ENCODE results near the gene BRIP1.
A peak's percentile ranks its signal among the peaks of the same experiment; 100 is the strongest.
"Not testable (repeated sequence)": the region's sequence is repeated elsewhere in the genome, so short reads cannot be mapped to it uniquely, and the experiment has no call there.

BRIP1 gene

GRCh38 chr17:61862105-61862574 lies 1.2 kb downstream of the BRIP1 start:
- DNase-seq = no peak

GRCh38 chr17:61860397-61860796 lies 2.9 kb downstream of the BRIP1 start:
- DNase-seq = not testable (repeated sequence)

DNA sequence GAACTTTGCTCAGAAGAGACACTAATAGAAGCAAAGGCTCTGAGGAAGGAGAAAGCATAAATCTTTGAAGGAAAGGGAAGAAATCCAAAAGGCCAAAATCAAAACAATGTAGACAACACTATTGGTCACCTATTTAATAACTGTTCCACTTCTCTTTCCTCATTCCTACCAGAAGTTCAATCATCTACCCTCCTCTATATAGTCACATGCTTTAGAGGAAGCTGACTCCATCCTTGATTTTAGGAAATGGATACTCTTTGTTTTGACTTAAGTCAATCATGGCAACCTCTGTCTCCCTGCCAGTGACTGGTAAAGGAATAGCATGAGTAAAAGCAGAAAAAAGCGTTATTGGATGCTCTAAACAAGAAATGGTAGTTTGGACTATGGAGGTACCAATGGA lies 7.3 kb downstream of the BRIP1 start:
- no peak for DNase-seq

DNA sequence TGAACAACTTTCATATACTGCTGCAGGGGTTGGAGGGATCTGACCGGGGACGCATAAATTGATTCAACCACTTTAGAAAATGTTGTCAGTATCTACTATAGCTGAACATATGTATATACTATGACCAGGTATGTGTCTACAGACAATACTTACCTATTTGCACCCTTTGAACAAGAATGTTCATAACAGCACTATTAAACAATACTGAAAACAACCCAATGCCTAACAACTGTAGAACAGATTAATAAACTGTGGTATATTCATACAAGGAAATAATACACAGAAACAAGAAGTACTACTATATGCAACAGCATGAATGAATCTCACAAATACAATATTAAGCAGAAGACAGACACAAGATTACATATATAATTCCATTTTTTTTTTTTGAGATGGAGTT lies 10.5 kb downstream of the BRIP1 start:
- no peak for DNase-seq

DNA sequence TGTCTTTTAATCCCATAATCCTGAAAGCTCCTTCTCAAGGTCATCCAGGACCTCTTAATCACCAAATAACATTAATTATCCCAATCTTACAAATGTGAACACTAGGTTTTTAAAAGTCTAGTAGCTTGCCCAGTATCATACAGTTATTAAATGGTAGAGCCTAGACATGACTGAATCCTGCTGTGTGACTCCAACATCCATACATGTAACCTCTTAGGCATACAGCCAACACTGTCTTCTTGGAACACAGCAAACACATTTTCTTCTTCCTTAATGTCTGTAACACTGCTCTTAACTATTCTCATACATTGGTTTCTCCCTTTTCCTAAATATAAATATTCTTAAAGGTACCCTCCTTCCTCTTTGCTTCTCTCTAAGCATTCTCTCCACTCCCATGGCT lies 13.7 kb downstream of the BRIP1 start:
- DNase-seq = no peak

DNA sequence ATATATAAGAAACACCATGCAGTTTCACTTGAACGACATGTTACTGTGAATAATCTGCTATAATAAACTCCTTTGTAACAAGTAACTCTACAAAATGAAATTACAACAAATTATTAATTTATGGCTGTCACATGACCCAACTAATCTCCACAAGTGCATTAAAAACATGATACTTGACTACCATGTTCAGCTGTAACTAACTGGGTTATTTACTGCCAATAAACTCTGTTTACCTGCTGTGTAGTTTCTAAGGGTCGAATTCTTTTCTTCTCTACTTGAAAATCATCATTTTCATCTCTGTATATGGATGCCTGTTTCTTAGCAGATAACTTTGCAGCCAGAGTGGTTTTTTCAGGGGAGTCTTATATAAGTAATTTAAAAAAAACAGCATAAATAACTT lies 14.4 kb downstream of the BRIP1 start:
- DNase-seq = no peak

GRCh38 chr17:61848247-61848646 lies 15.1 kb downstream of the BRIP1 start:
- no peak for DNase-seq

DNA sequence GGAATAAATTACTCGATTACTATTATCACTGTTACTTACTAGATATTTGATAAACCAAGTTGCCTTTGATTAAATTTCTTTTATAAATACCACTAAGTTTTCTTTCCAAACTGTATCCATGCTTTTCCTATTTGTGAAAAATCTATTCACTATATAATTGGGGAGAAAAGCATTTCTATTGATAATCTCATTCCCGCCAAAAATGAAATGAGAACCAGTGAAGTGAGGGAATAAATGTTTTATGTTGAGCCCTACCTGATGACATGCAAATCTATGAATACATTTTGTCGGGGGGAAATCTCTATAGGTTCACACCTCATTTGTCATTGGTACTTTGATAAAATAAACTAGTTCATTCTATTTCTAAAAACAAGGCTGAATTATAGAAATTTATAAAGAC lies 15.7 kb downstream of the BRIP1 start:
- DNase-seq = no peak

- DNase-seq = no peak
Observed at GRCh38 chr17:61846761-61847375, 16.5 kb downstream of the BRIP1 start.

DNA sequence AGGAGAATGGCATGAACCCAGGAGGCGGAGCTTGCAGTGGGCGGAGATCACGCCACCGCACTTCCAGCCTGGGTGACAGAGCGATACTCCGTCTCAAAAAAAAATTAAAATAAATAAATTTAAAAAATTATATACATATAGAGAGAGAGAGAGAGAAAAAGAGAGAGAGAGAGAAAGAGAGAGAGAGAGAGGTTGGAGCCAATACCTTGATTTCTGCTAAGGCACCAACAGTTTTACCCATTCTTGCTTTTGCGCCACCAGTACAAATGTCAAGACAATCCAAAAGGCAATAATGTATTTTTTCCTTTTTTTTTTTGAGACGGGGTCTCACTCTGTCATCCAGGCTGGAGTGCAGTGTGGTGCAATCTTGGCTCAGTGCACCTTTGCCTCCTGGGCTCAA lies 17.2 kb downstream of the BRIP1 start:
- DNase-seq = no peak

DNA sequence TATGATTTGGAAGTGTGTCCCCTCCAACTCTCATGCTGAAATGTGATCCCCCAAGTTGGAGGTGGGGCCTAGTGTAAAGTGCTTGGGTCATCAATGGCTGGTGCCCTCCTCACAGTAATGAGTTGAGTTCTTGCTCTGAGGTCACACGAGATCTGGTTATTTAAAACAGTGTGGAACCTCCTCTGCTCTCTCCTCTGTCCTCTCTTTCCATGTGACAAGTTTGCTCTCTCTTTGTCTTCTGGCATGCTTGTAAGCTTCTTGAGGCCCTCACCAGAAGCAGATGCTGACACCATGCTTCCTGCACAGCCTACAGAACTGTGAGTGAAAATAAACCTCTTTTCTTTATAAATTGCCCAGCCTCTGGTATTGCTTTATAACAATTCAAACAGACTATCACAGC lies 19.9 kb downstream of the BRIP1 start:
- DNase-seq = no peak

GRCh38 chr17:61842899-61843298 lies 20.4 kb downstream of the BRIP1 start:
- DNase-seq = no peak

DNA sequence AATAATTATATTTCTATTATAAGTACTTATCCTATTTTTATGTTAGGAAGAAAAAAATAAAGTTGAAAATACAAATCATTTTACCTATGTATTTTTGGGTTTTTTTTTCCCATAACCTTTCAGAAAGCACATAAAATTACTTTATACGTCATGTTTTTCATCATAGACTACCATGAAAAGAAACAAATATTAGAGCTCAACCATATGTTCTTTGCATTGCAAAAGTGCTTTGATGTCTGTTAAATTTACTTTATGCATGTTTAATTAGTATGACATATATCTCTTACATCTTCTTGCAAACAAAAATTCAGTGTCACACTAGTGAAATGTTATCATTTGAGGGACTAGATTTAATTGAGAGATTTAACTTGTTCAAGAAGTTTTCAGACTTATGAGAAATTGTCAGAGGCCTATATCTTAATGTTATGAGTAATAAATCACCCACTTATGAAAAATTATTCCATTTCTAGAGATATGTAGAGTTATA lies 24.0 kb downstream of the BRIP1 start:
- no peak for DNase-seq

DNA sequence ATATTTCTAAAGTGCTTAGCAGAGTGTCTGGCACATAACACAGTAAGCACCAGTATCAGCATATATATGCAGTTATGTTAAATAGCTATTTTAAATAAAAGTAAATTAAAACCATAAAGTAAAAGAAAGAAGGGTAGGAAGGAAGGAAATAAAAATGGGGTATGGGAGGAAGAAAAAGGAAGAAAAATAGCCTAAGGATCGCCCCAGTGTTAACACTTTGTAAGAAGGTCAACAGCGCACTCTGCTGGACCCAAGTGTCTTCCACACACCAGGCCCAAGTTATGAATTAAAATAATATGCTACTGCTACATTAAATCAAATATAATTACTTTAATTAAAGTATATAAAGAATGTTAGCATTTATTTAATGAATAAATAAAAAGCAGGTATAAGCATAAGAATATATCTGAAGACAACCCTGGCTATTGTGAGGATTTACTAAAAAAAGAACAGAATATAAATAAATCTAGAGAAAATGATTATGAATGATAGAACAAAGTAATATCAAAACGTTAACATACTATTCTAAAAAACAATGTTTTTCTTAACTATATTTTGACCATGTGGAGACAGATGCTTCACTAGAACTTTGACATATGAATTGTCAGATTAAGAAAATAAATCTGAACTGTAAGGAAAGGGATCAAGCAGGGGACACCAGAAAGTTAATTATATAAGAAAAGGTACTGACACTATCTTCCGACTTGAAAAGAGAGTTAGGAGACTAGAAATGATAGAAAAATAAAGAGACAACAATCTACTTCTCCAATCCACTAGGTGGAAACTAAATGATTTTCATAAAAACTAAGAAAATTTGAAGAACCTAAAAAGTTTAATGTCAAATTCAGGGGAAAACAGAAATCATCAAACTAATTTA lies 25.9 kb downstream of the BRIP1 start:
- peak; percentile 54 to 56 for DNase-seq

DNA sequence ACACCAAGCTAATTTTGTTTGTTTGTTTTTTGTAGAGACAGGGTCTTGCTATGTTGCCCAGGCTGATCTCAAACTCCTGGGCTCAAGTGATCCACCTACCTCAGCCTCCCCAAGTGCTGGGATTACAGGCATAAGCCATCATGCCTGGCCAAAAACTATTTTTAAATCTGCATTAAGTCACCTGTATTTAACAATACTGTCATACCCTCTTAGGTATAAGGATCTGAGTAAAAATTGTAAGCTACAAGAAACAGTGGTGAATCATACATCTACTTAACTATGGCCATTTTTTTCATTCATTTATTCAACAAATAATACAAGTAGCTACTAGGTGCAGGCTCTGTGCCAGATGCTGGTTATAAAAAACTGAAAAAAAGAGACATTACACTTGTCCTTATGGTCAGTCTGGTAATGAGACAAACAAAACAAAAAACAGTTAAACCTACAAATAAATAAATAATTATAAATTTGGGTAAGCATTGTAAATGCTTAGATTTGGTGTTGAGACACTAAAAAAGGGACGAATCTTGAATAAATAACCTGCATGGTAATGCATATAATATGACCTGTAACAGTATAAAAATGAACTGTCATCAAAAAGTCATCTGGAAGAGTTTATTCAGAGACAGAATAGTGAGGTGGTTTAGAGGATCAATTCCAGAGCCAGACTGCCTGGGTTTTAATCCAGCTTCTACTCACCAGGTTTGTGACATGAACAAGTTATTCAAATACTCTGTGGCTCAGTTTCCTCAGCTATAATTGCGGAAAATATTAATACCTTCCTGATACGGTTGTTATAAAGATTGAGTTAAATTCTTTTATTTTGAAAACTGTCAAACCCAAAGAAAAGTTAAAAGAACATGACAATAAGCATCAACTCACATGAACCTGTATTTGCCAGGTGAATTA lies 26.8 kb downstream of the BRIP1 start:
- no peak for DNase-seq

DNA sequence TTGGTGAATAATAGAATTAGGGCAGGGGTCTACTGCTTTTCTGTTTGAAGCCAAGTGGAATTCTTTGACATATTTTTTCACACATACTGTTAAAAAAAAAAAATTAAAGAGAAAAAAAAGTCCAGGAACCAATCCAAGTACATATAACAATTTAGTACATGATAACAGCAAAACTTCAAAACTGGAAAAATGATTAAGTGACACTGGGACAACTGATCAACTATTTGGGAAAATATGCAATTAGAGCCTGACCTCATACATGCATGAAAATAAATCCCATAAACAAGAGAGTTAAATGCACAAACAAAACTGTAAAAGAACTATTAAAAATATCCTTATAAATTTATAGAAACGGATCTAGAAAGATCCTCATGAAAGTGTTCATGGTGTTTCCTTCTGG lies 27.7 kb downstream of the BRIP1 start:
- DNase-seq = no peak

GRCh38 chr17:61834610-61835009 lies 28.7 kb downstream of the BRIP1 start:
- DNase-seq = no peak

DNA sequence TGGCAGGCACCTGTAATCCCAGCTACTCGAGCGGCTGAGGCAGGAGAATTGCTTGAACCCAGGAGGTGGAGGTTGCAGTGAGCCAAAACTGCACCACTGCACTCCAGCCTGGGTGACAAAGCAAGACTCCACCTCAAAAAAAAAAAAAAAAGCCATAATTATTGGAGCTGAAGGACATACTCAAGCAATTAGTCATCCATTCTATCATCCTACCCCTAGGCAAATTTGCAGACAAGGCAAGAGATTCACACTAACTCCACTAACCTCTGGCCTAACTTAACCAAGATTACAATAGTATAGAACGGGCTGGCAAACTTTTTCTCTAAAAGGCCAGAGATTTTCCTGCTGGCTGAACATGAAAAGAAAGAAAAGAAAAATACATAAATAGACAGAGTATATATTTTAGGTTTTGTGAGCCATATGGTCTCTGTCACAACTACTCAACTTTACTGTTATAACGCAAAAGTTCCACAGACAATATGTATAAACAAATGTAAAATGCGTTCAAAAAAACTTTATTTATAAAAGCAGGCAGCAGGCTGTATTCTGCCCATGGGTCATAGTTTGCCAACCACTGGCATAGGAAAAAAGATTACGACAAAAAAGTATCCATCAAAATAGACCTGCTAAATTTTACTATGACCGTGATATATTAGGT lies 29.7 kb downstream of the BRIP1 start:
- no peak for DNase-seq

- no peak for DNase-seq
Observed at GRCh38 chr17:61832463-61832862, 30.9 kb downstream of the BRIP1 start.

- no peak for DNase-seq
Observed at GRCh38 chr17:61831099-61831498, 32.2 kb downstream of the BRIP1 start.

- DNase-seq = no peak
Observed at GRCh38 chr17:61828694-61829093, 34.6 kb downstream of the BRIP1 start.

DNA sequence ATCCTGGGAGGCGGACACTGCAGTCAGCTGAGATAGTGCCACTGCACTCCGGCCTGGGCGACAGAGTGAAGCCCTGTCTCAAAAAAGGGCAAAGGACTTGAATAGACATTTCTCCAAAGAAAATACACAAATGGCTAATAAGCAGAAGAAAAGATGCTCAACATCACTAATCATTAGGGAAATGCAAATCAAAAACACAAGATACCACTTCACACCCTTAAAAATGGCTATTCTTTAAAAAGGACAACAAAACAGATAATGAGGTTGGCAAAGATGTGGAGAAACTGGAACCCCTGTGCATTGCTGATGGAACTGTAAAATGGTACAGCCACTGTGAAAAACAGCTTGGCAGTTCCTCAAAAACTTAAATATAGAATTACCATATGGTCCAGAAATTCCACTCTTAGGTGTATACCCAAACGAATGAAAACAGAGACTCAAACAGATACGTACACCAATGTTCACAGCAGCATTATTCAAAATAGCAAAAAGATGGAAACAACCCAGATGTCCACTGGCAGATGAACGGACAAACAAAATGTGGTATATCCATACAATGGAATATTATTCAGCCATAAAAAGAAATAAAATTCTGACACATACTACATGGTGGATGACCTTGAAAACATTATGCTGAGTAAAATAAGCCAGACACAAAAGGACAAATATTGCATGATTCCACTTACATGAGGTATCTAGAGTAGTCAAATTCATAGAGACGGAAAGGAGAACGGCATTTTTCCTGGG lies 35.5 kb downstream of the BRIP1 start:
- DNase-seq = no peak
